T-helper 9 cell (primary cell): ENCODE measurements around the gene UGCG.
"Not testable (repeated sequence)": the region's sequence is repeated elsewhere in the genome, so short reads cannot be mapped to it uniquely, and the experiment has no call there.

ENCODE experiments used
- DNase-seq: peaks from one replicate; pipeline ENCODE4 v3.0.0-alpha.2; 2020

Gene UGCG

GRCh38 chr9:111891910-111892499, 4.6 kb upstream of the UGCG start:
- DNase-seq, result no peak

- DNase-seq, result peak; percentile 7
These were observed 457 bp downstream of the UGCG start for GRCh38 chr9:111896942-111897600.

- no peak for DNase-seq
These were observed 1.1 kb downstream of the UGCG start for GRCh38 chr9:111897601-111898137.

- DNase-seq, result no peak
These were observed 1.9 kb downstream of the UGCG start for GRCh38 chr9:111898331-111899096.

GRCh38 chr9:111900151-111900857, 3.7 kb downstream of the UGCG start:
- no peak for DNase-seq

- no peak for DNase-seq
These were observed 4.4 kb downstream of the UGCG start for GRCh38 chr9:111900858-111901612.

GRCh38 chr9:111902391-111903139, 6.0 kb downstream of the UGCG start:
- DNase-seq, result no peak

- DNase-seq, result not testable (repeated sequence)
These were observed 6.9 kb downstream of the UGCG start for GRCh38 chr9:111903535-111903934.

- DNase-seq, result no peak
These were observed 7.4 kb downstream of the UGCG start for GRCh38 chr9:111904026-111904425.

- DNase-seq, result no peak
These were observed 8.3 kb downstream of the UGCG start for GRCh38 chr9:111904891-111905291.

- no peak for DNase-seq
These were observed 10.5 kb downstream of the UGCG start for GRCh38 chr9:111907147-111907546.

GRCh38 chr9:111909444-111909843, 12.8 kb downstream of the UGCG start:
- DNase-seq, result no peak

- no peak for DNase-seq
These were observed 13.8 kb downstream of the UGCG start for GRCh38 chr9:111910428-111910827.

GRCh38 chr9:111913159-111913558, 16.5 kb downstream of the UGCG start:
- DNase-seq, result no peak

- DNase-seq, result no peak
These were observed 18.3 kb downstream of the UGCG start for GRCh38 chr9:111914749-111915424.

- no peak for DNase-seq
These were observed 18.8 kb downstream of the UGCG start for GRCh38 chr9:111915425-111915758.

- DNase-seq, result no peak
These were observed 19.6 kb downstream of the UGCG start for GRCh38 chr9:111916234-111916645.

GRCh38 chr9:111917201-111917600, 20.6 kb downstream of the UGCG start:
- DNase-seq, result no peak

GRCh38 chr9:111917980-111918379, 21.4 kb downstream of the UGCG start:
- DNase-seq, result no peak

GRCh38 chr9:111919875-111920274, 23.3 kb downstream of the UGCG start:
- no peak for DNase-seq

GRCh38 chr9:111920531-111920930, 23.9 kb downstream of the UGCG start:
- no peak for DNase-seq
